HepG2 (cell line): ENCODE data around the gene PAN2. TPM values are rescaled to one million over a fixed set of nuclear protein-coding genes. Genes with fewer than 3 reads are reported as not detected.

Experiments used
- AFF4 ChIP-seq: sonication (generic); formaldehyde crosslinking; IDR thresholded peaks from 2 replicates; pipeline ENCODE4 v1.4.0; 2020; ENCODE audit warnings: missing genetic modification reagents
- AKNA ChIP-seq: sonication (generic); formaldehyde crosslinking; IDR thresholded peaks from 2 replicates; pipeline ENCODE4 v1.4.0; 2020; ENCODE audit warnings: missing genetic modification reagents, borderline replicate concordance
- HNF1A ChIP-seq, 2 experiments: sonication (generic) in 1 of 2; formaldehyde crosslinking in 1 of 2; IDR thresholded peaks; 2 replicates each; pipeline versions ENCODE4 v1.4.0 to v1.6.1; 2016 to 2020; ENCODE audit warnings: borderline replicate concordance in 1 of 2, low read depth in 1 of 2, mild to moderate bottlenecking in 1 of 2, missing genetic modification reagents in 1 of 2
- PAXIP1 ChIP-seq: sonication (generic); formaldehyde crosslinking; conservative IDR thresholded peaks from 2 replicates; pipeline ENCODE4 v1.4.0; 2020; ENCODE audit warnings: mild to moderate bottlenecking, missing genetic modification reagents, moderate library complexity
- POLR2AphosphoS5 ChIP-seq: IDR thresholded peaks from 2 replicates; pipeline ENCODE4 v1.6.1; 2012; ENCODE audit warnings: low read depth, low read length
- U2AF2 ChIP-seq: fragments of 200-400 bp; formaldehyde crosslinking; IDR thresholded peaks from 2 replicates; pipeline ENCODE4 v1.6.1; 2017; ENCODE audit warnings: low read depth, mild to moderate bottlenecking, low read length
- ZNF614 ChIP-seq: IDR thresholded peaks from 2 replicates; pipeline ENCODE4 v1.6.1; 2018; ENCODE audit warnings: missing biosample characterization, missing genetic modification reagents, inconsistent platforms, borderline replicate concordance
- polyA plus RNA-seq, 8 experiments: library from polyadenylated mRNA; depleted of rRNA in 3 of 8; stranded (reverse) in 7 of 8; unstranded in 1 of 8; fragments of >200 nt; fragmentation: Illumina TruSeq in 4 of 8; extraction: Trizol in 4 of 8; gene quantifications; 2 replicates each; pipeline versions ENCODE4 v1.2.1 to v1.2.3, GENCODE V29; 2011 to 2016; ENCODE audit warnings: low read depth in 4 of 8, missing spikeins in 1 of 8, mixed read lengths in 1 of 8; ENCODE audit not compliant: insufficient read depth in 1 of 8
- total RNA-seq, 5 experiments: library from RNA; depleted of rRNA; stranded (reverse); fragments of >200 nt; fragmentation: Illumina TruSeq; extraction: Trizol; gene quantifications; 2 replicates each; pipeline ENCODE4 v1.2.3, GENCODE V29; 2016; ENCODE audit warnings: low read depth in 1 of 5

The PAN2 gene
- total and polyA plus RNA-seq, 2 of the 13 experiments (the other 11 are each of a cell fraction or from before 2014, with no cell fraction given): 27.2 to 61.1 TPM

GRCh38 chr12:56362130-56363059 is 28.6 kb upstream of the PAN2 start, which contains the start of gene APOF (continued):
- TF ChIP-seq HNF1A (IDR thresholded peaks at IDR 0.05; ENCODE audit: low read depth) (no peak), HNF1A (CRISPR knock-in tag; IDR thresholded peaks at IDR 0.05; ENCODE audit: borderline replicate concordance) (no peak), U2AF2 (no peak), AFF4 (CRISPR knock-in tag) (no peak), POLR2AphosphoS5 (peak; percentile 43; the same call in 1 of the 2 replicates), PAXIP1 (CRISPR knock-in tag) (peak; percentile 93), AKNA (no peak), ZNF614 (CRISPR knock-in tag) (peak; percentile 63; the same call in 1 of the 2 replicates)
